ENCODE results near the gene INKA2.

DNA sequence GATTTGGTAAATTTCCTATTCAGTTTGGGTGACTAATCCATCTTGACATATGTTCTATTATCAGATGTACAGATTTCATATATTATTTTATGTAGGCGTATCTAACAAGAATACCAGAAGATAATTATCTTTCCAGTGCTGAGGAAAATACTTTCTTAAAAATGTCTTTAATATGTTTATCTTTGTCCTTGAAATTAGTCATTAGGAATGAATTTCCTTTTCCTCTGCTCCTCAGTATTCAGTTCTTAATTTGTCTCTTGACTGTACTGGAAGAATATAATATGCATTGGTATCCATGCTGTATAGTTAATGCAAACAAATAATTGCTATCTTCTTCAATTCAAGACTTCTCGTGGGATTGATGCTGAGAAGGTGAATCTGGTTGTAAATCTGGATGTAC is 23.1 kb upstream of the INKA2 start:
- TF ChIP-seq, protein P1, sequence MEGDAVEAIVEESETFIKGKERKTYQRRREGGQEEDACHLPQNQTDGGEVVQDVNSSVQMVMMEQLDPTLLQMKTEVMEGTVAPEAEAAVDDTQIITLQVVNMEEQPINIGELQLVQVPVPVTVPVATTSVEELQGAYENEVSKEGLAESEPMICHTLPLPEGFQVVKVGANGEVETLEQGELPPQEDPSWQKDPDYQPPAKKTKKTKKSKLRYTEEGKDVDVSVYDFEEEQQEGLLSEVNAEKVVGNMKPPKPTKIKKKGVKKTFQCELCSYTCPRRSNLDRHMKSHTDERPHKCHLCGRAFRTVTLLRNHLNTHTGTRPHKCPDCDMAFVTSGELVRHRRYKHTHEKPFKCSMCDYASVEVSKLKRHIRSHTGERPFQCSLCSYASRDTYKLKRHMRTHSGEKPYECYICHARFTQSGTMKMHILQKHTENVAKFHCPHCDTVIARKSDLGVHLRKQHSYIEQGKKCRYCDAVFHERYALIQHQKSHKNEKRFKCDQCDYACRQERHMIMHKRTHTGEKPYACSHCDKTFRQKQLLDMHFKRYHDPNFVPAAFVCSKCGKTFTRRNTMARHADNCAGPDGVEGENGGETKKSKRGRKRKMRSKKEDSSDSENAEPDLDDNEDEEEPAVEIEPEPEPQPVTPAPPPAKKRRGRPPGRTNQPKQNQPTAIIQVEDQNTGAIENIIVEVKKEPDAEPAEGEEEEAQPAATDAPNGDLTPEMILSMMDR (IDR thresholded peaks at IDR 0.05): no peak
- TF ChIP-seq POLR2A (IDR thresholded peaks at IDR 0.05): no peak
